ENCODE data around the gene ALOX5AP. TPM values are rescaled to one million over a fixed set of nuclear protein-coding genes. Genes with fewer than 3 reads are reported as not detected.

Gene ALOX5AP
- total and polyA plus RNA-seq, 10 of the 15 experiments (the other 5 are each of a cell fraction or from before 2014, with no cell fraction given): 45.9 to 426 (median 109) TPM

- TF ChIP-seq USF1 (IDR thresholded peaks at IDR 0.05; ENCODE audit: borderline replicate concordance, extremely low read length, insufficient read depth, low read depth, low read length): no peak
- no peak for TF ChIP-seq SP1 (IDR thresholded peaks at IDR 0.05; ENCODE audit: low read depth, low read length)
- TF ChIP-seq MXI1 (IDR thresholded peaks at IDR 0.05; ENCODE audit: low read depth, low read length): no peak
- no peak for TF ChIP-seq RELA (IDR thresholded peaks at IDR 0.05; ENCODE audit: borderline replicate concordance, partially characterized antibody)
- no peak for TF ChIP-seq NKRF (conservative IDR thresholded peaks at IDR 0.05)
These were observed 13.4 kb upstream of the ALOX5AP start (continued) for GRCh38 chr13:30721936-30722335.

GRCh38 chr13:30722361-30722760, 13.0 kb upstream of the ALOX5AP start:
- RAD21 ChIA-PET (ENCODE audit: unreplicated experiment): interaction anchor here (0.7 to 0.9 kb wide), 2 partner anchors 11 to 18 kb away, joined by 3 read pairs; no protein-coding TSS in a partner anchor
- no peaks in the 10 kb centered on the region for H3K27me3 ChIP-seq (replicated peaks in 1 of 2; ENCODE audit: control insufficient read depth in 2 of 2, insufficient read depth in 2 of 2, low read length in 1 of 2)
- H3K9ac ChIP-seq (ENCODE audit: control insufficient read depth, insufficient read depth, low read length): no peak overlapping the region
- POLR2A ChIA-PET: interaction anchor here (1.3 kb wide), 1 partner anchor 13 kb away, joined by 5 read pairs; the partner anchor contains the start of gene ALOX5AP
- in situ Hi-C loops (cut with MboI) (no loop called here), intact Hi-C loops (cut with micrococcal nuclease; ENCODE audit: unreplicated experiment) (no loop called here)
- H4K20me1 ChIP-seq (ENCODE audit: control insufficient read depth, insufficient read depth): no peaks in the 10 kb centered on the region
- H3K4me2 ChIP-seq (ENCODE audit: control insufficient read depth, insufficient read depth): no peak overlapping the region
- SMC1A ChIA-PET (ENCODE audit: uncharacterized antibody, unreplicated experiment): interaction anchor here (1.0 to 4.5 kb wide), 6 partner anchors 12 to 106 kb away, joined by 3 to 28 read pairs (median 6); partner anchors contain the start of gene ALOX5AP
- no peaks in the 10 kb centered on the region; the same call in 2 of the 3 replicates for H3K9me3 ChIP-seq (replicated peaks; ENCODE audit: control insufficient read depth, insufficient read depth, low read length)
- no peaks in the 10 kb centered on the region for H3K36me3 ChIP-seq (ENCODE audit: control insufficient read depth in 2 of 2, insufficient read depth in 2 of 2, low read length in 1 of 2)
- no TSS peak for BruUV-seq (replicated peaks)
- CTCF ChIA-PET: interaction anchor here (1.0 to 1.6 kb wide), 2 partner anchors 11 to 12 kb away, joined by 3 to 4 read pairs; no protein-coding TSS in a partner anchor
- peaks cover 29% of the 10 kb centered on the region for H3K4me1 ChIP-seq (ENCODE audit: control insufficient read depth, insufficient read depth, low read length)
- no peak overlapping the region for H3K4me3 ChIP-seq
- H3K79me2 ChIP-seq (ENCODE audit: control insufficient read depth, insufficient read depth, low read length): no peaks in the 10 kb centered on the region
- no peak for DNase-seq (ENCODE audit: low read depth, low spot score)
- no peak overlapping the region for H2AFZ ChIP-seq (ENCODE audit: control insufficient read depth, low read depth, low read length)
- FAIRE-seq: no peak
- 74% methylated on average over 2 of the region's 2 CpGs for WGBS (ENCODE audit: insufficient coverage, insufficient replicate concordance, low lambda C conversion rate, missing lambda C conversion rate)
- ATAC-seq: no peak
- no peak overlapping the region for H3K27ac ChIP-seq (ENCODE audit: control insufficient read depth, insufficient read depth)
- TF ChIP-seq LARP7 (IDR thresholded peaks at IDR 0.05): no peak
- no peak for TF ChIP-seq SMAD1 (IDR thresholded peaks at IDR 0.05; ENCODE audit: low read depth, partially characterized antibody)
- no peak for TF ChIP-seq FOXM1 (IDR thresholded peaks at IDR 0.05; ENCODE audit: low read depth, low read length)
- TF ChIP-seq CTCF (IDR thresholded peaks at IDR 0.05 in 2 of 3, conservative IDR thresholded peaks at IDR 0.05 in 1 of 3; ENCODE audit: control insufficient read depth in 2 of 3, extremely low read depth in 1 of 3, insufficient read depth in 1 of 3, low read depth in 3 of 3, low read length in 3 of 3): no peak
- TF ChIP-seq ELK1 (IDR thresholded peaks at IDR 0.05; ENCODE audit: low read depth, low read length): no peak
- no peak for TF ChIP-seq POLR2AphosphoS5 (IDR thresholded peaks at IDR 0.05; ENCODE audit: low read length)
- TF ChIP-seq POLR2A (IDR thresholded peaks at IDR 0.05; ENCODE audit: low read depth, low read length): no peak
- TF ChIP-seq E4F1 (IDR thresholded peaks at IDR 0.05; ENCODE audit: borderline replicate concordance, partially characterized antibody): no peak
- TF ChIP-seq NFXL1 (IDR thresholded peaks at IDR 0.05; ENCODE audit: borderline replicate concordance): no peak

Data from GM12878 (cell line).